B cell (primary cell): Measurements from ENCODE around the gene ZNF638. TPM values are rescaled to one million over a fixed set of nuclear protein-coding genes. Genes with fewer than 3 reads are reported as not detected.

ENCODE experiments used
- ATAC-seq: fragments of 200-7000 bp; cut with Tn5 transposase; one replicate; pipeline ENCODE4 v1.10.0; 2021; ENCODE audit warnings: low read depth, mild to moderate bottlenecking, moderate number of reproducible peaks, moderate library complexity
- CTCF ChIA-PET: fragments of 350-600 bp; sonication (Branson Sonifier 250); formaldehyde crosslinking; loops from one replicate; lab custom pipeline; 2021; ENCODE audit warnings: antibody characterized with exemption, inconsistent platforms; lab: Charles Lee
- POLR2A ChIA-PET: fragments of 350-600 bp; sonication (Branson Sonifier 250); formaldehyde crosslinking; loops from one replicate; lab custom pipeline; 2021; ENCODE audit warnings: antibody characterized with exemption; lab: Charles Lee
- DNase-seq: peaks from one replicate; pipeline ENCODE4 v3.0.0; 2013
- H2AFZ ChIP-seq: 2 replicates; pipeline ENCODE4 v1.6.1; 2012; ENCODE audit warnings: mild to moderate bottlenecking, low read depth, low read length; ENCODE audit not compliant: insufficient read depth, poor library complexity, severe bottlenecking
- H3K27ac ChIP-seq, 2 donors: 1 replicate in 1 of 2; 2 replicates in 1 of 2; pipeline ENCODE4 v1.5.1; 2012 to 2013; ENCODE audit warnings: low read length in 2 of 2, mild to moderate bottlenecking in 2 of 2, moderate library complexity in 1 of 2
- H3K27me3 ChIP-seq, 4 experiments: fragments of 200-600 bp in 1 of 4; sonication (generic) in 1 of 4; replicated peaks in 1 of 4; 1 replicate in 2 of 4; 2 replicates in 2 of 4; pipeline versions ENCODE4 v1.6.1 to v1.7.0; 2013 to 2016; ENCODE audit warnings: low read length in 3 of 4, mild to moderate bottlenecking in 2 of 4, mixed read lengths in 1 of 4, moderate library complexity in 1 of 4; ENCODE audit not compliant: insufficient read depth in 4 of 4, control insufficient read depth in 3 of 4; ENCODE audit errors: control extremely low read depth in 1 of 4
- H3K36me3 ChIP-seq, 2 experiments: replicated peaks in 1 of 2; 1 replicate in 1 of 2; 2 replicates in 1 of 2; pipeline versions ENCODE4 v1.6.1 to v1.7.1; 2013; ENCODE audit warnings: low read length in 1 of 2; ENCODE audit not compliant: insufficient read depth in 2 of 2, control insufficient read depth in 1 of 2; ENCODE audit errors: control extremely low read depth in 1 of 2, extremely low read depth in 1 of 2
- H3K4me1 ChIP-seq, 2 donors: fragments of 200-600 bp in 1 of 2; sonication (generic) in 1 of 2; 1 replicate in 1 of 2; 2 replicates in 1 of 2; pipeline versions ENCODE4 v1.5.1 to v1.6.1; 2013 to 2017; ENCODE audit warnings: low read length in 2 of 2; ENCODE audit not compliant: control insufficient read depth in 2 of 2, insufficient read depth in 2 of 2
- H3K4me2 ChIP-seq: replicated peaks from 2 replicates; pipeline ENCODE3; 2012; ENCODE audit warnings: mild to moderate bottlenecking, low read depth, low read length; ENCODE audit not compliant: poor library complexity, severe bottlenecking
- H3K4me3 ChIP-seq, 5 experiments: fragments of 200-600 bp in 1 of 5; sonication (generic) in 1 of 5; 1 replicate in 3 of 5; 2 replicates in 2 of 5; pipeline versions ENCODE4 v1.5.1 to v1.7.0; 2011 to 2016; ENCODE audit warnings: low read length in 4 of 5, mild to moderate bottlenecking in 4 of 5, low read depth in 2 of 5, control low read depth in 1 of 5, moderate library complexity in 1 of 5; ENCODE audit not compliant: insufficient read depth in 1 of 5; ENCODE audit errors: control extremely low read depth in 1 of 5, extremely low read depth in 1 of 5
- H3K79me2 ChIP-seq: fragments of 200-600 bp; sonication (generic); one replicate; pipeline ENCODE4 v1.6.0; 2016; ENCODE audit warnings: low read length; ENCODE audit not compliant: control insufficient read depth, insufficient read depth
- H3K9ac ChIP-seq: fragments of 200-600 bp; sonication (generic); 2 replicates; pipeline ENCODE4 v1.6.1; 2017; ENCODE audit warnings: mild to moderate bottlenecking, low read length, moderate library complexity
- H3K9me3 ChIP-seq, 3 donors: one replicate each; pipeline versions ENCODE4 v1.6.1 to v1.7.1; 2013; ENCODE audit warnings: low read length in 2 of 3; ENCODE audit not compliant: control insufficient read depth in 2 of 3, insufficient read depth in 1 of 3; ENCODE audit errors: control extremely low read depth in 1 of 3
- H4K20me1 ChIP-seq: 2 replicates; pipeline ENCODE4 v1.6.0; 2012; ENCODE audit warnings: mild to moderate bottlenecking, low read length; ENCODE audit not compliant: insufficient read depth, control insufficient read depth, poor library complexity, severe bottlenecking
- H3K27ac Mint-ChIP-seq: one replicate; pipeline ENCODE4 v1.8.0; 2021; ENCODE audit warnings: mixed read lengths
- H3K27me3 Mint-ChIP-seq: one replicate; pipeline ENCODE4 v1.8.0; 2021; ENCODE audit warnings: mixed read lengths
- H3K4me1 Mint-ChIP-seq: one replicate; pipeline ENCODE4 v1.8.0; 2021; ENCODE audit warnings: mixed read lengths
- H3K4me3 Mint-ChIP-seq: one replicate; pipeline ENCODE4 v1.8.0; 2021; ENCODE audit warnings: mixed read lengths
- H3K9me3 Mint-ChIP-seq: one replicate; pipeline ENCODE4 v1.8.0; 2022; ENCODE audit warnings: mixed read lengths; ENCODE audit not compliant: insufficient read depth
- CTCF ChIP-seq: fragments of 200-600 bp; IDR thresholded peaks from one replicate; pipeline ENCODE4 v1.8.0; 2022; ENCODE audit warnings: antibody characterized with exemption, mild to moderate bottlenecking
- EZH2 ChIP-seq: IDR thresholded peaks from 2 replicates; pipeline ENCODE4 v1.6.1; 2012; ENCODE audit warnings: borderline replicate concordance, low read depth, mild to moderate bottlenecking, moderate library complexity, low read length; ENCODE audit not compliant: insufficient read depth, poor library complexity, severe bottlenecking
- intact Hi-C: fragments of 100-400 bp; cut with micrococcal nuclease; formaldehyde crosslinking; loops from one replicate; pipeline ENCODE4 v1.10.0; 2022
- polyA plus RNA-seq: library from polyadenylated mRNA; depleted of rRNA; stranded (reverse); fragments of >200 nt; gene quantifications from 2 replicates; pipeline ENCODE4 v1.2.3, GENCODE V29; 2012
- total RNA-seq, 2 donors: library from RNA; stranded (reverse); fragments of 120-200 nt in 1 of 2; gene quantifications; 1 replicate in 1 of 2; 2 replicates in 1 of 2; pipeline versions ENCODE4 v1.2.3 to v1.2.4, GENCODE V29; 2013 to 2022

The ZNF638 gene
- total and polyA plus RNA-seq, 2 donors (not counting 1 experiment from before 2014, with no cell fraction given): 60.1 to 221 TPM

GRCh38 chr2:71330155-71330554 is 1.4 kb upstream of the ZNF638 start:
- H3K4me3 Mint-ChIP-seq: peak overlapping the region; percentile 65
- POLR2A ChIA-PET: no interaction called here
- ATAC-seq: no peak

More at GRCh38 chr2:71330155-71330554, 1.4 kb upstream of the ZNF638 start:
- peaks cover 46% of the 10 kb centered on the region for H3K79me2 ChIP-seq
- no peak overlapping the region for H3K4me3 ChIP-seq
- no peak overlapping the region for H3K27ac Mint-ChIP-seq
- TF ChIP-seq CTCF: no peak
- TF ChIP-seq EZH2: no peak
- H3K27me3 ChIP-seq: no peaks in the 10 kb centered on the region
- intact Hi-C loops: loop anchor here (2.0 to 5.0 kb wide), 4 partner anchors 87 to 353 kb away; partner anchors contain the start of genes ANKRD53, MCEE, MPHOSPH10 and NAGK
- H3K27me3 Mint-ChIP-seq: no peaks in the 10 kb centered on the region
- no peak for DNase-seq
- H3K36me3 ChIP-seq: no peaks in the 10 kb centered on the region
- no peak overlapping the region for H2AFZ ChIP-seq
- H3K9me3 Mint-ChIP-seq: no peaks in the 10 kb centered on the region
- peaks cover 29% of the 10 kb centered on the region for H3K4me1 Mint-ChIP-seq
- peaks cover 15 to 20% of the 10 kb centered on the region in 2 donors for H3K4me1 ChIP-seq
- peaks cover 0 to 2% (median 0%) of the 10 kb centered on the region in 3 donors for H3K9me3 ChIP-seq
- H3K4me2 ChIP-seq: no peak overlapping the region
- CTCF ChIA-PET: interaction anchor here (1.3 to 3.9 kb wide), 5 partner anchors 10 to 181 kb away, joined by 4 to 38 read pairs (median 4); no protein-coding TSS in a partner anchor
- no peak overlapping the region for H3K9ac ChIP-seq
- no peak overlapping the region for H3K27ac ChIP-seq
- H4K20me1 ChIP-seq: peaks cover 8% of the 10 kb centered on the region
